GM19099 (cell line): ENCODE measurements around the gene FUT1.
A peak's percentile ranks its signal among the peaks of the same experiment; 100 is the strongest.

ENCODE experiments used
- POLR2A ChIP-seq: IDR thresholded peaks from 3 replicates; pipeline ENCODE4 v1.6.1; 2011; ENCODE audit warnings: low read depth; ENCODE audit not compliant: insufficient read length; ENCODE audit errors: extremely low read depth

The FUT1 gene

GRCh38 chr19:48752496-48753365, at the start of gene FUT1:
Gene FUT1 (minus strand): TSS chr19:48752641. CDS start chr19:48751281, 1,360 bp downstream.
- peak; percentile 20 for TF ChIP-seq POLR2A

GRCh38 chr19:48799358-48800300, 47.2 kb upstream of the FUT1 start:
- TF ChIP-seq POLR2A, result no peak

- no peak for TF ChIP-seq POLR2A
These were observed 46.5 kb upstream of the FUT1 start for GRCh38 chr19:48798937-48799336.

- no peak for TF ChIP-seq POLR2A
These were observed 44.7 kb upstream of the FUT1 start for GRCh38 chr19:48797103-48797502.

GRCh38 chr19:48796298-48797083, 44.0 kb upstream of the FUT1 start:
- TF ChIP-seq POLR2A, result no peak

GRCh38 chr19:48795685-48796070, 43.2 kb upstream of the FUT1 start:
- no peak for TF ChIP-seq POLR2A

- TF ChIP-seq POLR2A, result no peak
These were observed 42.7 kb upstream of the FUT1 start for GRCh38 chr19:48795055-48795684.

GRCh38 chr19:48794291-48794690, 41.9 kb upstream of the FUT1 start:
- no peak for TF ChIP-seq POLR2A

GRCh38 chr19:48793271-48793670, 40.8 kb upstream of the FUT1 start:
- no peak for TF ChIP-seq POLR2A

- no peak for TF ChIP-seq POLR2A
These were observed 32.1 kb upstream of the FUT1 start for GRCh38 chr19:48784527-48784926.

GRCh38 chr19:48780631-48781391, 28.4 kb upstream of the FUT1 start:
- TF ChIP-seq POLR2A, result no peak

- TF ChIP-seq POLR2A, result no peak
These were observed 27.2 kb upstream of the FUT1 start for GRCh38 chr19:48779636-48780035.

- no peak for TF ChIP-seq POLR2A
These were observed 25.3 kb upstream of the FUT1 start for GRCh38 chr19:48777720-48778119.

GRCh38 chr19:48777139-48777538, 24.7 kb upstream of the FUT1 start:
- TF ChIP-seq POLR2A, result no peak
